Liver (tissue), 9 donors: Measurements from ENCODE around the gene HCN2. TPM values are rescaled to one million over a fixed set of nuclear protein-coding genes. Genes with fewer than 3 reads are reported as not detected.

Experiments used
- DNase-seq: peaks from one replicate; pipeline ENCODE4 v3.0.0-alpha.2; 2017; ENCODE audit warnings: low spot score
- H3K27ac ChIP-seq, 2 donors: one replicate each; pipeline ENCODE4 v1.7.0; 2013; ENCODE audit warnings: inconsistent platforms in 2 of 2, low read length in 2 of 2, control low read depth in 1 of 2, low read depth in 1 of 2, mild to moderate bottlenecking in 1 of 2
- H3K27me3 ChIP-seq, 4 donors: one replicate each; pipeline versions ENCODE4 v1.6.1 to v1.7.0; 2013; ENCODE audit warnings: low read length in 3 of 4, inconsistent platforms in 1 of 4, mild to moderate bottlenecking in 1 of 4, moderate library complexity in 1 of 4; ENCODE audit not compliant: control insufficient read depth in 4 of 4, insufficient read depth in 4 of 4
- H3K36me3 ChIP-seq, 4 donors: one replicate each; pipeline versions ENCODE4 v1.6.1 to v1.7.0; 2013; ENCODE audit warnings: low read length in 3 of 4, mild to moderate bottlenecking in 3 of 4, low read depth in 1 of 4, moderate library complexity in 1 of 4; ENCODE audit not compliant: control insufficient read depth in 4 of 4, insufficient read depth in 3 of 4
- H3K4me1 ChIP-seq, 4 donors: one replicate each; pipeline versions ENCODE4 v1.6.1 to v1.7.0; 2013; ENCODE audit warnings: low read length in 3 of 4, mild to moderate bottlenecking in 3 of 4, moderate library complexity in 1 of 4; ENCODE audit not compliant: control insufficient read depth in 4 of 4, insufficient read depth in 4 of 4
- H3K4me3 ChIP-seq, 3 donors: one replicate each; pipeline versions ENCODE4 v1.6.1 to v1.7.0; 2013; ENCODE audit warnings: low read length in 3 of 3, control low read depth in 1 of 3, low read depth in 1 of 3, mild to moderate bottlenecking in 1 of 3
- H3K9ac ChIP-seq, 2 donors: one replicate each; pipeline ENCODE4 v1.7.0; 2013; ENCODE audit warnings: low read length in 2 of 2, mild to moderate bottlenecking in 2 of 2, moderate library complexity in 2 of 2, control low read depth in 1 of 2, low read depth in 1 of 2
- H3K9me3 ChIP-seq, 4 donors: one replicate each; pipeline versions ENCODE4 v1.6.1 to v1.7.0; 2013; ENCODE audit warnings: low read length in 3 of 4; ENCODE audit not compliant: control insufficient read depth in 4 of 4
- ATF3 ChIP-seq: IDR thresholded peaks from 2 replicates; pipeline ENCODE4 v1.6.1; 2016; ENCODE audit warnings: antibody characterized with exemption
- CTCF ChIP-seq: fragments of 150-350 bp; IDR thresholded peaks from 2 replicates; pipeline ENCODE4 v1.5.1; 2017; ENCODE audit warnings: improper control_type of control experiment, low read depth, low read length; ENCODE audit not compliant: missing input control
- EGR1 ChIP-seq, 2 donors: IDR thresholded peaks; 2 replicates each; pipeline ENCODE4 v1.6.1; 2016 to 2018; ENCODE audit warnings: antibody characterized with exemption in 2 of 2, low read depth in 2 of 2
- FOXA1 ChIP-seq: IDR thresholded peaks from 2 replicates; pipeline ENCODE4 v1.6.1; 2016; ENCODE audit warnings: antibody characterized with exemption
- FOXA2 ChIP-seq: IDR thresholded peaks from 2 replicates; pipeline ENCODE4 v1.6.1; 2016; ENCODE audit warnings: antibody characterized with exemption
- GABPA ChIP-seq, 2 donors: IDR thresholded peaks in 1 of 2; conservative IDR thresholded peaks in 1 of 2; 2 replicates each; pipeline ENCODE4 v1.6.1; 2016; ENCODE audit warnings: antibody characterized with exemption in 2 of 2, mild to moderate bottlenecking in 1 of 2, moderate library complexity in 1 of 2
- HNF4A ChIP-seq, 2 donors: conservative IDR thresholded peaks; 2 replicates each; pipeline ENCODE4 v1.6.1; 2016; ENCODE audit warnings: antibody characterized with exemption in 2 of 2, mild to moderate bottlenecking in 2 of 2
- HNF4G ChIP-seq: IDR thresholded peaks from 2 replicates; pipeline ENCODE4 v1.6.1; 2016; ENCODE audit warnings: antibody characterized with exemption
- JUND ChIP-seq, 2 donors: IDR thresholded peaks; 2 replicates each; pipeline ENCODE4 v1.6.1; 2016; ENCODE audit warnings: antibody characterized with exemption in 2 of 2
- MAX ChIP-seq: IDR thresholded peaks from 2 replicates; pipeline ENCODE4 v1.6.1; 2016; ENCODE audit warnings: antibody characterized with exemption
- REST ChIP-seq: IDR thresholded peaks from 2 replicates; pipeline ENCODE4 v1.6.1; 2016; ENCODE audit warnings: antibody characterized with exemption, mild to moderate bottlenecking
- RXRA ChIP-seq, 2 donors: IDR thresholded peaks; 2 replicates each; pipeline ENCODE4 v1.6.1; 2017 to 2018; ENCODE audit warnings: antibody characterized with exemption in 2 of 2, mild to moderate bottlenecking in 1 of 2
- SP1 ChIP-seq: IDR thresholded peaks from 2 replicates; pipeline ENCODE4 v1.6.1; 2018; ENCODE audit warnings: antibody characterized with exemption, mild to moderate bottlenecking
- TAF1 ChIP-seq: conservative IDR thresholded peaks from 2 replicates; pipeline ENCODE4 v1.6.1; 2016; ENCODE audit warnings: antibody characterized with exemption, mild to moderate bottlenecking
- YY1 ChIP-seq: IDR thresholded peaks from 2 replicates; pipeline ENCODE4 v1.6.1; 2016; ENCODE audit warnings: antibody characterized with exemption, mild to moderate bottlenecking
- ZBTB33 ChIP-seq: IDR thresholded peaks from 2 replicates; pipeline ENCODE4 v1.6.1; 2016; ENCODE audit warnings: antibody characterized with exemption
- WGBS: extraction: QIAGEN DNeasy Blood & Tissue Kit; methylation state at CpG from one replicate; pipeline ENCODE4 v1.1.7; 2013; 5-methylcytosine and 5-hydroxymethylcytosine counted together
- polyA plus RNA-seq, 2 donors: library from polyadenylated mRNA; stranded (reverse) in 1 of 2; unstranded in 1 of 2; fragments of 200-250 nt in 1 of 2; fragments of >200 nt in 1 of 2; fragmentation: Nextera tagmentation in 1 of 2; extraction: Ambion mirVana in 1 of 2; gene quantifications; one replicate each; pipeline versions ENCODE4 v1.2.1 to v1.2.3, GENCODE V29; 2013 to 2015
- total RNA-seq, 2 donors: library from RNA; depleted of rRNA; stranded (reverse); fragments of >200 nt; gene quantifications; one replicate each; pipeline ENCODE4 v1.2.3, GENCODE V29; 2014
- donor health status: healthy.
- donor health status: healthy.
- donor health status: healthy.
- donor health status: healthy.
- donor health status: healthy.

HCN2 gene
- total and polyA plus RNA-seq, 4 donors = 0.05 to 0.17 (median 0.13) TPM; not detected in 1

GRCh38 chr19:595326-596262, 5.9 kb downstream of the HCN2 start:
- Histone ChIP-seq H3K27me3 (peaks cover 0 to 11% (median 0%) of the 10 kb centered on the region in 4 donors), H3K9me3 (no peaks in the 10 kb centered on the region), H3K4me1 (no peaks in the 10 kb centered on the region), H3K27ac (no peak overlapping the region), H3K4me3 (no peak overlapping the region), H3K36me3 (no peaks in the 10 kb centered on the region), H3K9ac (no peak overlapping the region)
- WGBS = 81% methylated on average over 42 of the region's 42 CpGs
- TF ChIP-seq HNF4G (no peak), TAF1 (no peak), YY1 (no peak), SP1 (no peak), RXRA (IDR thresholded peaks at IDR 0.05) (no peak), REST (no peak), CTCF (no peak), EGR1 (IDR thresholded peaks at IDR 0.05; ENCODE audit: low read depth in 2 of 2) (no peak), GABPA (IDR thresholded peaks at IDR 0.05 in 1 of 2, conservative IDR thresholded peaks at IDR 0.05 in 1 of 2) (no peak), JUND (IDR thresholded peaks at IDR 0.05) (no peak), ATF3 (no peak), FOXA2 (no peak)
- DNase-seq = no peak

GRCh38 chr19:596263-596655, 6.6 kb downstream of the HCN2 start:
- H3K27me3 ChIP-seq = peaks cover 0 to 5% (median 0%) of the 10 kb centered on the region in 4 donors
- WGBS = 89% methylated on average over 16 of the region's 16 CpGs
- no peak overlapping the region for H3K4me3 ChIP-seq
- no peak for DNase-seq
- no peak overlapping the region for H3K9ac ChIP-seq
- no peaks in the 10 kb centered on the region for H3K9me3 ChIP-seq
- no peak overlapping the region for H3K27ac ChIP-seq
- no peaks in the 10 kb centered on the region for H3K36me3 ChIP-seq
- H3K4me1 ChIP-seq = no peaks in the 10 kb centered on the region
- TF ChIP-seq ATF3 (no peak), FOXA2 (no peak), EGR1 (IDR thresholded peaks at IDR 0.05; ENCODE audit: low read depth in 2 of 2) (no peak), RXRA (IDR thresholded peaks at IDR 0.05) (no peak), REST (no peak), ZBTB33 (no peak), FOXA1 (no peak), HNF4A (conservative IDR thresholded peaks at IDR 0.05) (no peak), TAF1 (no peak), MAX (no peak)
